Tibial nerve (tissue), 4 donors: ENCODE data around the gene KCP. TPM values are rescaled to one million over a fixed set of nuclear protein-coding genes. Genes with fewer than 3 reads are reported as not detected.

Experiments used
- DNase-seq, 2 donors: peaks; one replicate each; pipeline ENCODE4 v3.0.0-alpha.2; 2019; ENCODE audit warnings: low spot score in 2 of 2
- H3K27ac ChIP-seq, 4 donors: fragments of 200-600 bp; sonication (generic) in 3 of 4; one replicate each; pipeline ENCODE4 v1.5.1; 2017 to 2019; ENCODE audit warnings: mild to moderate bottlenecking in 1 of 4
- H3K27me3 ChIP-seq, 2 donors: fragments of 200-600 bp; sonication (generic) in 1 of 2; one replicate each; pipeline versions ENCODE4 v1.5.1 to v1.6.0; 2017 to 2019
- H3K36me3 ChIP-seq, 3 donors: fragments of 200-600 bp; sonication (generic); one replicate each; pipeline ENCODE4 v1.5.1; 2018 to 2019
- H3K4me1 ChIP-seq, 4 donors: fragments of 200-600 bp; sonication (generic) in 3 of 4; one replicate each; pipeline ENCODE4 v1.5.1; 2017 to 2019
- H3K4me3 ChIP-seq, 4 donors: fragments of 200-600 bp; sonication (generic) in 3 of 4; one replicate each; pipeline ENCODE4 v1.5.1; 2017 to 2019; ENCODE audit warnings: mild to moderate bottlenecking in 1 of 4, moderate library complexity in 1 of 4
- H3K9me3 ChIP-seq, 4 donors: fragments of 200-600 bp; sonication (generic) in 3 of 4; one replicate each; pipeline ENCODE4 v1.5.1; 2017 to 2019
- CTCF ChIP-seq, 5 experiments: fragments of 200-600 bp in 3 of 5; fragments of 450-650 bp in 2 of 5; sonication (generic) in 3 of 5; IDR thresholded peaks; one replicate each; pipeline ENCODE4 v1.5.1; 2016 to 2019; ENCODE audit warnings: antibody characterized with exemption in 5 of 5, mild to moderate bottlenecking in 3 of 5, moderate library complexity in 2 of 5
- EP300 ChIP-seq, 2 donors: sonication (generic); formaldehyde crosslinking; IDR thresholded peaks; one replicate each; pipeline ENCODE4 v1.6.1; 2017; ENCODE audit warnings: antibody characterized with exemption in 2 of 2, mild to moderate bottlenecking in 1 of 2
- POLR2A ChIP-seq, 2 donors: fragments of 450-650 bp; IDR thresholded peaks; one replicate each; pipeline ENCODE4 v1.6.1; 2017; ENCODE audit warnings: antibody characterized with exemption in 2 of 2, mild to moderate bottlenecking in 2 of 2, moderate library complexity in 2 of 2
- WGBS, 2 donors: methylation state at CpG; one replicate each; pipeline ENCODE4 v1.1.5; 2018; 5-methylcytosine and 5-hydroxymethylcytosine counted together
- total RNA-seq, 4 donors: library from RNA; depleted of rRNA; stranded (reverse); fragments of >200 nt; gene quantifications; one replicate each; pipeline ENCODE4 v1.1.0, GENCODE V29; 2016

Gene KCP
- total RNA-seq, 4 donors from 2014 or later: 0.21 to 0.90 (median 0.40) TPM

- TF ChIP-seq CTCF (IDR thresholded peaks at IDR 0.05) (peak; percentile 39 to 72 (median 54)), POLR2A (IDR thresholded peaks at IDR 0.05) (no peak)
- DNase-seq: no peak
- Histone ChIP-seq H3K27me3 (no peaks in the 10 kb centered on the region), H3K27ac (no peak overlapping the region), H3K36me3 (peaks cover 0 to 53% (median 0%) of the 10 kb centered on the region in 3 donors), H3K4me3 (no peak overlapping the region), H3K9me3 (no peaks in the 10 kb centered on the region), H3K4me1 (no peaks in the 10 kb centered on the region)
- WGBS, 2 donors: 58 to 60% methylated on average over 27 to 34 of the region's 35 CpGs
Observed at GRCh38 chr7:128841921-128842673, 68.4 kb downstream of the KCP start.

GRCh38 chr7:128841171-128841690 lies 69.3 kb downstream of the KCP start:
- no peak for DNase-seq
- TF ChIP-seq POLR2A (IDR thresholded peaks at IDR 0.05) (no peak), CTCF (IDR thresholded peaks at IDR 0.05) (no peak), EP300 (IDR thresholded peaks at IDR 0.05) (no peak)
- Histone ChIP-seq H3K4me1 (peaks cover 0 to 3% (median 0%) of the 10 kb centered on the region in 4 donors), H3K27ac (no peak overlapping the region), H3K27me3 (no peaks in the 10 kb centered on the region), H3K4me3 (no peak overlapping the region), H3K9me3 (no peaks in the 10 kb centered on the region), H3K36me3 (peaks cover 0 to 45% (median 0%) of the 10 kb centered on the region in 3 donors)
- WGBS, 2 donors: 90% methylated on average over 17 of the region's 17 CpGs

- no peak overlapping the region for H3K4me3 ChIP-seq
- TF ChIP-seq POLR2A (IDR thresholded peaks at IDR 0.05): no peak
- TF ChIP-seq CTCF (IDR thresholded peaks at IDR 0.05): no peak
- no peak for TF ChIP-seq EP300 (IDR thresholded peaks at IDR 0.05)
- H3K27ac ChIP-seq: no peak overlapping the region
- peaks cover 0 to 45% (median 0%) of the 10 kb centered on the region in 3 donors for H3K36me3 ChIP-seq
- no peak for DNase-seq
- WGBS, 2 donors: 88 to 91% methylated on average over 23 of the region's 23 CpGs
- peaks cover 0 to 7% (median 0%) of the 10 kb centered on the region in 4 donors for H3K4me1 ChIP-seq
- no peaks in the 10 kb centered on the region for H3K9me3 ChIP-seq
- H3K27me3 ChIP-seq: no peaks in the 10 kb centered on the region
Observed at GRCh38 chr7:128840326-128841170, 70.0 kb downstream of the KCP start.

GRCh38 chr7:128839751-128840177 lies 70.7 kb downstream of the KCP start:
- no peak for TF ChIP-seq CTCF (IDR thresholded peaks at IDR 0.05)
- no peak for TF ChIP-seq EP300 (IDR thresholded peaks at IDR 0.05)
- Histone ChIP-seq H3K36me3 (peaks cover 0 to 41% (median 0%) of the 10 kb centered on the region in 3 donors), H3K27me3 (no peaks in the 10 kb centered on the region)

More at GRCh38 chr7:128839751-128840177, 70.7 kb downstream of the KCP start:
- no peak overlapping the region for H3K4me3 ChIP-seq
- 82 to 83% methylated on average over 13 of the region's 13 CpGs for WGBS, 2 donors
- H3K4me1 ChIP-seq: peaks cover 0 to 7% (median 0%) of the 10 kb centered on the region in 4 donors
- no peak overlapping the region for H3K27ac ChIP-seq
- no peak for DNase-seq
- H3K9me3 ChIP-seq: no peaks in the 10 kb centered on the region
